Stimulated activated CD4-positive, alpha-beta T cell treated with anti-CD3 and anti-CD28 coated beads, Interleukin-2, amount 100 ng/mL, for 4 hours (primary cell): Measurements from ENCODE around the gene PPP1R26.
A peak's percentile ranks its signal among the peaks of the same experiment; 100 is the strongest.

Experiments used
- DNase-seq: peaks from one replicate; pipeline ENCODE4 v3.0.0-alpha.2; 2020; ENCODE audit warnings: low read depth

The PPP1R26 gene

DNA sequence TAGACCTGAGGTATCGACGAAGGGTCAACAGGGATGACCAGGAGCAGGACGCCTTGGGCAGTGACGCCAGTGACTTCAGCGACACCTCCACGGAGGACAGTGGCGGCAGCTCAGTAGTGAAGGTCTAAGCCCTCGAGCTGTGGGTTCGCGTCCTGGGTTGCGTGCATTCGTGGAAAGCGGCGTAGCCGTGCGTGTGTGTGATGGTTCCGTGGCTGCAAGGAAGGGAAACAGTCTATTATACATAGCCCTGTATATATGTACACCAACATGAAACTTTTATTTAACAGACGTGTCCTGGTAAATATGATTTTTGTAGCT is 8.4 kb downstream of the PPP1R26 start:
- no peak for DNase-seq

- DNase-seq = no peak
Measured at GRCh38 chr9:135488527-135488926, 8.9 kb downstream of the PPP1R26 start.

DNA sequence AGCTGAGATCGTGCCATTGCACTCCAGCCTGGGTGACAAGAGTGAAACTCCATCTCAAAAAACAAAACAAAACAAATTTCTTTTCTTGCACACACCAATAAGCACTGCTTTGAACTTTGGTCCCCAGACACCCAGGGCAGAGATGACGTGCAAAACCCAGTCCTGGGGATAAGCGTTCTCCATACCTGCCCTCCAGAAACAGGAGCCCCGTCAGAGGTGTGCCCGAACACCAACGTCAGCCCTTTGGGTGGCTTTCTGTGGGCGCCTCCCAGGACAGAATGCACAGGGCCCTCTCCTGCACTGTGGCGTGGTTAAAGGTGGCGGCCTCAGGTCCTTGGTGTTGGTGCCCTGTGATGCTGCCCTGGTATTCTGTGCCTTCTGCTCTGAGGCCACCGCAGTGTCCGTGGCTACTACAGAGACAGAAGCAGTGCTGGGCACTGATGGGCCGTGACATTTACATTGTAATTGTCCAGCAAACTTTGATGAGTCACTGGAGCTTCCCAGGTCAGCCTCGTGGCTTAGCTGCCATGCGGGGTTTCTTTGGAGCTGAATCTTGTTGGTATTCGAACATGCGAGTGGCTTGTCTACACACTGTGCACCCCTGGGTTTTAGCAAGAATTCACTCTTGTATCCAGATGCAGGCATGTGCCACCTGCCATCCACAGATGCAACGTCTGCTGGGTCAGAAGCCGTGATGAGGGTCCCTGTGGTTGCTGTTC is 9.8 kb downstream of the PPP1R26 start:
- DNase-seq = no peak

GRCh38 chr9:135490166-135490870 is 10.7 kb downstream of the PPP1R26 start:
- DNase-seq = no peak

DNA sequence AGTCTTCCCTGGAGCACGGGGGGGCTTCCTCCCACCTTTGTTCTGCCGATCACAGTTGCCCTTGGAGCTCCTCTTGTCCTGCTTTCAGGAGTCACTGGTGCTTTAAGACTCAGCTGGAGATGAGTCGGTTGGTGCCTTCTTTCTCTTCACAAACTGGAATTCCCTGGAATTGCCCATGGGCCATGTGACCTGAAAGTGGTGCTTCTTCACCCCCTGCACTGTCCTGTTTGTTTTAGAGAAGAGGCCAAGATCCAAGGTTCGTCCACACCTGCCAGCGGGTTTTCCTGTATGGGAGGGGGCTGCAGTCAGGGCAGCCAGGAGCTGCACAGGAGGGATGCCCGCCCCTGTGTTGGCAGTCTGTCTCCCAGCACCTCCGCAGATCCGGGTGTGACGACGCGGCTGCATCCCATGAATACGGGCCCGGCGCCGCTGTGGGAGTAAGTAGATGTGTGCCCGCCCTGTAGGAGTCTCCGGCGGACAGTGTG is 11.4 kb downstream of the PPP1R26 start:
- DNase-seq = no peak

DNA sequence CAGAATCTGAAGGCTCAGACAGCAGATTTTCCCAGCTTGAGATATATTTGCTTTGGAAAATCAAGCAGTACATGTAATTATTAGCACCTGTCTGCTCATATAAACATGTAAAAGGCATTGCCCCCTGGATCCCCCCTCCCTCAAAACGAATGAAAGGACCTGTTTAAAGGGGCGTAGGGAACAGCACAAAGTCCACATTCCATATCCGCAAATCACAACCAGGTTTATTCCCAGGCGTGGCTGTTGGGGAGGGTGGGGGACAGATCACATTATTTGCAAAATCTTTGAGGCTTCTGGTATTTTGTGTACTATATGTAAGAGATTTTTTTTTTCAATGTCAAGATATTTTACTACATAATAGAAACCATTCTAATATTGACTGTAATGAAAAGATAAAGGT is 12.2 kb downstream of the PPP1R26 start:
- no peak for DNase-seq

- no peak for DNase-seq
Measured at GRCh38 chr9:135492886-135493669, 13.5 kb downstream of the PPP1R26 start.

DNA sequence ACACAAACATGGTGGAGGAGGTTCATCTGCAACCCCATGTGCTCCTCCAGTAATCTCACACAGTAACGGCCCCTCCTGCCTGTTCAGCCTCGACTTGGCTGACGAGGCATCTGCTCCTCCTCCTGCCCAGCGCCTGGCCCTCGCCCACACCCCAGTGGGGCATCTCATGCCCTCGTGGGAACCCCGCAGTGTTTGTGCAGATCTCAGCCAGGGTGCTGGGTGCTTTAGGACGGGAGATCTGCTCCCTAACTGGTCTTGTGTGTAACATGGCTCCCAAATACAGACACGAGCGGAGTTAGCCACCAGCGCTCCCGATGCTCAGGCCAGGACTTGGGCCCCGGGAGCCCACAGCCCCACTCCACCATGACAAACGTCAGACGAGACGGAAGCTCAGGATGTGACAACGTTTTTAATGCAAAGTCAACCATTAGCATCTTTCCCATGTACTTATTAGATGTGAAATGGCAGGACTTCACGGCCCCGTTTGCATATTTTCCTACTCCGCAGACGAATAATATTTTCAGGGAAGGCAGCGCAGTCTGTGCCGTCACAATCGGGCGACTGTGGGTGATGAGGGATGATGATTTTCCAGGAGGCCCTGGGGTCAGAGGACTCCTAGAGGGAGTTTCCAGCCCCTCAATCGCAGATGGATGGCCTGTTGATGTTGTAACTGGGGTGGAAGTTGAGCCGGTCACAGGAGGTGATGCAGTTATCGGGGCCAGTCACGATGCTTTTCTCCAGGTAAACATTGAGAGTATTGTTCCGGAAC is 15.4 kb downstream of the PPP1R26 start:
- no peak for DNase-seq

- no peak for DNase-seq
Measured at GRCh38 chr9:135498381-135499126, 19.0 kb downstream of the PPP1R26 start.

DNA sequence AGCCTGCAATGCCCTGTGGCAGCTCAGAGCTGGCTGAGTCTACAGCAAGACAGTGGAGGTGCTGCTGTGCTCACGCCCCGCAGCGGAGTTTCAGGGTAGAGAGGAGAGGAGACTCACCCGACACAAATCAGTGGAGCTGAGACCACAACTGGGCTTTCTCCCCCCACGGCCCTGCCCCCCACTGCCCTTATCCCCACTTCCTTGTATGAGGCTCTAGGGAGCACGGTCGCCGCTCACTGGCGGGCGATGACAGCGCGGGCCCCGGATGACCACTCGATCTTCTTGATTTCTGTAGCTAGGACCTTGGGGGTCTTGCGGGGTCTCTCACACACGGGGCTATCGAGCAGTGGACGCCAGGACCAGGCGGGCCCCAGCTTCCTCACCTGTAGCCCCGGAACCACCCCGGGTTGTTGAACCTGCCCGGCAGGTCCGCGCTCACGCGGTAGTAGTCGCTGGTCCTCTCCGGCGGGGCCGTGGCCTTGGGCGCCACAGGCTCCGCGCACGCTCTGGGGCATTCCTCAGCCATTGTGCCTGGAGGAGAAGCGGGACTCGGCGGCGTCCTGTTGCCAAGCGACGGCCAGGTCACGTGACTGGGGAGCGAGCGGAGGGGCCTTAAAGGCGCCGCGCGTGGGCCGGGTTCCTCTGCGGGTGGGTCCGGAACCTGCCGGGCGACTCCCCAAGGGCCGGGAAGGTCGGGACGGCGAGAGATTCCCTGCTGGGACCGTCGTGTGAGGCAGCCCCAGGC is 19.9 kb downstream of the PPP1R26 start:
- DNase-seq = peak; percentile 82

- DNase-seq = no peak
Measured at GRCh38 chr9:135500071-135500524, 20.5 kb downstream of the PPP1R26 start.

GRCh38 chr9:135500525-135501260 is 21.1 kb downstream of the PPP1R26 start, which contains the start of gene MRPS2:
Gene MRPS2, plus strand, starts transcription at chr9:135500682. Its CDS starts 29 bp downstream, at chr9:135500711.
- peak; percentile 75 for DNase-seq

- DNase-seq = no peak
Measured at GRCh38 chr9:135501261-135502167, 21.9 kb downstream of the PPP1R26 start.

DNA sequence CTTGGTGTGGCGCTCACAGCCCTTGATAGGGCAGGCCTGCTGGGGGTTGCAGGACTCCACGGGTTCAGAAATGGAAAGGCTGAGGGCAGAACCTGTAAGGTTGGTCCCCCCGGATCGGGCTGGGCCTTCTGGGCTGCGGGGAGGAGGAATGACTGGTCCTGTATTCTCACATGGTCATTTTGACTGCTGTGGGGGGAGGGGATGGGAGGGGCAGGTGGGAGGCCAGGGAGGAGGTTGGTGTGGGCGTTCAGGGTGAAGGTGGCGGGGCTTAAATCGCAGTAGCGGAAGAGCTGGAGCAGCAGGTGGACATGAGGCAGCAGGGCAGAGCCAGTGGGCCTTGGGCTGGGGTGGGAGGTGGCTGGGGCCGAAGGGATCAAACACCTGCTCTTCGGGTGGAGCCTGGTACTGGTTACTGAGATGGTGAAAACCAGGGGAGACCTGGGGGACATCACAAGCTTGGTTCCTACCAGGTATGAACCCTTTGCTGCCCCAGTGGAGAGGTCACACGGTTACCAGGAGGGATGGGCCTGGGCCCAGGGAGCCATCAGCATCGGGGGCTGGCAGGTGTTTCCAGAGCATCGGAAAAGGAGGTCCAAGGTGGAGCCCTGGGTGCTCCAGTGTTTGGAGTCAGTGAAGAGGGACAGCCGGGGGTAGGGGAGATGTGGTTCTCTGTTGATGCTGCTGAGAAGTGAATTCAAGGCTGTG is 22.7 kb downstream of the PPP1R26 start:
- DNase-seq = no peak

DNA sequence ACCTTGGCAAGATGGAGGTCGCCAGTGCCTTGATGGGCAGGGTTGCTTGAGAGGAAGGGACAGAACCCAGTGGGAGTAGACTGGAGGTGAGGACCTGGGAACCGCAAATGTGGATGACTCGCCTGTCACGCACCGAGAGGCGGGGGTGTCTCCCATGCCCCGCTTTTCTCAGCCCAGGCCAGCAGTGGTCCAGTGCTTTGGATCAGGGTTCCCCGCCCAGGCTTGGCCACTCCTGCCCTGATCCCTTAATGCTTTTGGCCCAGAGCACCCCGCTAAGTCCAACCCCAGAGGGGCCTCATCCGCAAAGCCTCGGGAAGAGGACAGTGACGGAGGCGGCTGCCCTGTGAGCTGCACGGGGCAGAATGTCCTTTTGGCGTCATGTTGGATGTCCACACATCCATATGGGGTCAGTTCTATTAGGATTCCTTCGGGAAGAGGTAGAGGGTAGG is 23.3 kb downstream of the PPP1R26 start:
- DNase-seq = no peak

- DNase-seq = no peak
Measured at GRCh38 chr9:135503371-135504261, 24.0 kb downstream of the PPP1R26 start.
